Thyroid gland (tissue), 4 donors: ENCODE measurements around the gene SAMD11. TPM values are rescaled to one million over a fixed set of nuclear protein-coding genes. Genes with fewer than 3 reads are reported as not detected.

ENCODE experiments used
- DNase-seq, 2 donors: peaks; one replicate each; pipeline ENCODE4 v3.0.0-alpha.2; 2019
- H3K27ac ChIP-seq, 3 donors: fragments of 200-600 bp; sonication (generic); 1 replicate in 2 of 3; 2 replicates in 1 of 3; pipeline ENCODE4 v1.5.1; 2016 to 2019; ENCODE audit warnings: mild to moderate bottlenecking in 1 of 3, moderate library complexity in 1 of 3
- H3K27me3 ChIP-seq: fragments of 200-600 bp; sonication (generic); one replicate; pipeline ENCODE4 v1.5.1; 2019
- H3K36me3 ChIP-seq, 2 donors: fragments of 200-600 bp; sonication (generic); one replicate each; pipeline ENCODE4 v1.5.1; 2016 to 2019
- H3K4me1 ChIP-seq, 2 donors: fragments of 200-600 bp; sonication (generic); one replicate each; pipeline ENCODE4 v1.5.1; 2017 to 2019
- H3K4me3 ChIP-seq, 3 donors: fragments of 200-600 bp; sonication (generic); replicated peaks in 1 of 3; 1 replicate in 2 of 3; 2 replicates in 1 of 3; pipeline ENCODE4 v1.5.1; 2016; ENCODE audit warnings: mild to moderate bottlenecking in 1 of 3
- H3K9me3 ChIP-seq: fragments of 200-600 bp; sonication (generic); one replicate; pipeline ENCODE4 v1.5.1; 2017
- CTCF ChIP-seq, 6 experiments: fragments of 200-600 bp in 3 of 6; fragments of 450-650 bp in 3 of 6; sonication (generic) in 3 of 6; IDR thresholded peaks; one replicate each; pipeline ENCODE4 v1.5.1; 2016 to 2019; ENCODE audit warnings: antibody characterized with exemption in 6 of 6, mild to moderate bottlenecking in 2 of 6, inconsistent platforms in 1 of 6, moderate library complexity in 1 of 6
- POLR2A ChIP-seq, 2 donors: fragments of 450-650 bp; IDR thresholded peaks; one replicate each; pipeline ENCODE4 v1.6.1; 2017; ENCODE audit warnings: antibody characterized with exemption in 2 of 2, mild to moderate bottlenecking in 2 of 2, moderate library complexity in 1 of 2
- WGBS, 2 donors: methylation state at CpG; one replicate each; pipeline ENCODE4 v1.1.5; 2017; 5-methylcytosine and 5-hydroxymethylcytosine counted together
- intact Hi-C: fragments of 100-400 bp; cut with DNase I; formaldehyde crosslinking; loops from one replicate; pipeline ENCODE4 v1.15.1; 2023
- total RNA-seq, 4 donors: library from RNA; depleted of rRNA; stranded (reverse); fragments of >200 nt; gene quantifications; one replicate each; pipeline ENCODE4 v1.2.3, GENCODE V29; 2016

SAMD11 gene
- total RNA-seq, 4 donors from 2014 or later: 4.1 to 11.2 (median 6.3) TPM

- Histone ChIP-seq H3K4me1 (peaks cover 0 to 1% of the 10 kb centered on the region in 2 donors), H3K36me3 (no peaks in the 10 kb centered on the region), H3K27me3 (no peaks in the 10 kb centered on the region), H3K27ac (no peak overlapping the region), H3K4me3 (no peak overlapping the region), H3K9me3 (no peaks in the 10 kb centered on the region)
- WGBS, 2 donors: 83 to 84% methylated on average over 8 of the region's 8 CpGs
- DNase-seq: no peak
- intact Hi-C loops: loop anchor here (5.0 kb wide), 1 partner anchor 73 kb away; no protein-coding TSS in a partner anchor
- TF ChIP-seq CTCF (IDR thresholded peaks at IDR 0.05) (no peak), POLR2A (IDR thresholded peaks at IDR 0.05) (no peak)
Measured at GRCh38 chr1:899636-900317, 23.9 kb upstream of the SAMD11 start.

- Histone ChIP-seq H3K9me3 (no peaks in the 10 kb centered on the region), H3K4me1 (peaks cover 5 to 16% of the 10 kb centered on the region in 2 donors), H3K27me3 (no peaks in the 10 kb centered on the region), H3K27ac (no peak overlapping the region), H3K4me3 (no peak overlapping the region), H3K36me3 (no peaks in the 10 kb centered on the region)
- DNase-seq: no peak
- no peak for TF ChIP-seq POLR2A (IDR thresholded peaks at IDR 0.05)
- TF ChIP-seq CTCF (IDR thresholded peaks at IDR 0.05): no peak
- WGBS, 2 donors: 75% methylated on average over 18 of the region's 18 CpGs
- intact Hi-C loops: loop anchor here (5.0 kb wide), 1 partner anchor 71 kb away; no protein-coding TSS in a partner anchor
Measured at GRCh38 chr1:901108-901859, 22.4 kb upstream of the SAMD11 start.

GRCh38 chr1:902802-903201 is 20.9 kb upstream of the SAMD11 start:
- Histone ChIP-seq H3K4me1 (peaks cover 5 to 26% of the 10 kb centered on the region in 2 donors), H3K27me3 (no peaks in the 10 kb centered on the region), H3K36me3 (no peaks in the 10 kb centered on the region), H3K9me3 (no peaks in the 10 kb centered on the region), H3K4me3 (no peak overlapping the region), H3K27ac (no peak overlapping the region)
- intact Hi-C loops: loop anchor here (5.0 kb wide), 1 partner anchor 69 kb away; no protein-coding TSS in a partner anchor
- TF ChIP-seq CTCF (IDR thresholded peaks at IDR 0.05): no peak
- TF ChIP-seq POLR2A (IDR thresholded peaks at IDR 0.05): no peak
- no peak for DNase-seq
- 91 to 93% methylated on average over 21 of the region's 21 CpGs for WGBS, 2 donors

- no peaks in the 10 kb centered on the region for H3K36me3 ChIP-seq
- no peaks in the 10 kb centered on the region for H3K27me3 ChIP-seq
- no peak for DNase-seq
- WGBS, 2 donors: 93 to 94% methylated on average over 10 of the region's 10 CpGs
- no peaks in the 10 kb centered on the region for H3K9me3 ChIP-seq
- no peak overlapping the region for H3K4me3 ChIP-seq
- H3K27ac ChIP-seq: no peak overlapping the region
- H3K4me1 ChIP-seq: peaks cover 5 to 26% of the 10 kb centered on the region in 2 donors
- intact Hi-C loops: loop anchor here (5.0 kb wide), 1 partner anchor 69 kb away; no protein-coding TSS in a partner anchor
- TF ChIP-seq POLR2A (IDR thresholded peaks at IDR 0.05) (no peak), CTCF (IDR thresholded peaks at IDR 0.05) (no peak)
Measured at GRCh38 chr1:903305-903704, 20.4 kb upstream of the SAMD11 start.
